CD4-positive, alpha-beta T cell treated with Interferon gamma for 1 hour (primary cell): Measurements from ENCODE around the gene GIMAP2.
"Not testable (repeated sequence)": the region's sequence is repeated elsewhere in the genome, so short reads cannot be mapped to it uniquely, and the experiment has no call there.

Experiments used
- DNase-seq: peaks from one replicate; pipeline ENCODE4 v3.0.0-alpha.2; 2020

Gene GIMAP2

GRCh38 chr7:150685219-150686029 is at the start of gene GIMAP2:
Gene GIMAP2, plus strand, starts transcription at chr7:150685706. Its CDS starts 1,354 bp downstream, at chr7:150687060.
- peak; percentile 17 for DNase-seq

GRCh38 chr7:150641854-150642253 is 43.7 kb upstream of the GIMAP2 start:
- DNase-seq = no peak

DNA sequence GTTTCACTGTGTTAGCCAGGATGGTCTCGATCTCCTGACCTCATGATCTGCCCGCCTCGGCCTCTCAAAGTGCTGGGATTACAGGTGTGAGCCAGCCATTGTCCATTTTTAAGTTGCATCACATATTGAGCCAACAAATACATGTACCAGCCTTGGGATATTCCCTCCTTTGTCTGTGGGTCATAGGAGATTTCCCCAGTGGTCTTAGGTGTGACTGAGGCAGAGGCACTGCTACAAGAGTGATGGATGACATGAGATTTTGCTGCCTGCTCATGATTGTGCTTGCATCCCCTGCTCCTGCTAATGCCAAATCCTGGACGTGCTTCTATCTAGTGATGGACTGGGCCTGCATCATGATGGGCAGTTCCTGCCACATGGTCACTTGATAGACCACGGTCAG is 42.6 kb upstream of the GIMAP2 start:
- DNase-seq = no peak

DNA sequence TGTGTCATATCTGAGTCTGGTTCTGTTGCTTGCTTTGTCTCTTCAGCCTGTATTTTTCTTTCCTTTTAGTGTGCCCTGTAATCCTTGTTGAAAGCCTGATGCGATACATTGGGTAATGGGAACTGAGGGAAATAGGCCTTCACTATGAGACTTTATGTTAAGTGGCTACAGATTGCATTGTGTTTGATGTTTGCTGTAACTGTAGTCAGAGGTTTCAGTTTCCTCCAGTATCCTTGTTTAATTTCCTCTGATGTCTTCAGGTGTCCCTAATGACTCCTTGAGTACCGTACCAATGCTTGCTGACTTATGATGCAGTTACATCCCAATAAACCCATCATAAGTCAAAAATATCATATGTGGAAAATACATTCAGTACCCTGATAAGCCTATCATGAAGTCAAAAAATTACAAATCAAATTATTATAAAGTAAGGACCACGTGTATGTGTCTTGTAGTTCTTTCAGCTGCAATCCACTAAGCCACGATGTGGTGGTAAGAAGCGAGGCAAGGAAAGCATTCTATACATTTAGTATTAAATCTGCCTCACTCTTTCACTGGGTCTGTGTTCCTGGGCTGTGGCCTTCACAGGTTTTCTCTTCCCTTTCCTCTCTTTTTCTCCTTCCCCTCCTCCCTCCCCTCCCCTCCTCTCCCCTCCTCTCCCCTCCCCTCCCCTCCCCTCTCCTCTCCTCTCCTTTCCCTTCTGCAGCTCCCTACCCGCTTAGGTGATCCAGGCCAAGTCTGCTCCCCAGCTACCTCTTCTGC is 40.1 kb upstream of the GIMAP2 start:
- no peak for DNase-seq

DNA sequence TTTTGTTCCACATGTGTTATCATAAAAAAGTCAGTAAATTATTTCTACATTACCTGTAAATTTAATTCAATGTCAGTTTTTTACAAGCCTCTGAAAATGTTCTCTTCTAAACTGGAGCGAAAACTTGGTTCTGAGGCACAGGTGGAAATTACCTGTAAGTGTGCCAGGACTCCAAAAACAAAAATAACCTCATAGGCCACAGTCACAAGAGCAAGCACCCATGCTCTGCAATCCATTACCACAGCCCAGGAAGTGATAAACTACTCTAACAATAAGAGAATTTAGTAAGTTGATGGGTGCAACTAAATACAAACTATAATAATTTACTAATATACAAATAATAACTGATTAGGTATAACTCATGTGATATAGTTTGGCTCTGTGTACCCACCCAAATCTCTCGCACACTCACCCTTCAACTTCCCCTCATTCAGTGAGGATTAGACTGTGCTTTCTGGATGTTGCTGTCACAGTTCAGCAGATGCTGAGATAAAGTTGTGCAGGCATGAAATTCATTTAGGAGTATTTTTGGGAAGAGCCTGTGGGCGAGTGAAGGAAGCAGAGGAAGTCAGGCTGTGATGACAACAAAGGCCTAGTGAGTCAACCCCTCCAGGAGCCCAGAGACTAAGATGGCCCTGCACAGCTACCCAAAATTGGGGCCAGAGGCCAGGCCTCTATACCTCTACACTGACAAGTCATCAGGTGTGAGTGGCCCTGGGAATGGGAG is 37.0 kb upstream of the GIMAP2 start:
- DNase-seq = no peak

- no peak for DNase-seq
Measured at GRCh38 chr7:150649080-150649385, 36.5 kb upstream of the GIMAP2 start.

- no peak for DNase-seq
Measured at GRCh38 chr7:150654692-150655091, 30.8 kb upstream of the GIMAP2 start.

DNA sequence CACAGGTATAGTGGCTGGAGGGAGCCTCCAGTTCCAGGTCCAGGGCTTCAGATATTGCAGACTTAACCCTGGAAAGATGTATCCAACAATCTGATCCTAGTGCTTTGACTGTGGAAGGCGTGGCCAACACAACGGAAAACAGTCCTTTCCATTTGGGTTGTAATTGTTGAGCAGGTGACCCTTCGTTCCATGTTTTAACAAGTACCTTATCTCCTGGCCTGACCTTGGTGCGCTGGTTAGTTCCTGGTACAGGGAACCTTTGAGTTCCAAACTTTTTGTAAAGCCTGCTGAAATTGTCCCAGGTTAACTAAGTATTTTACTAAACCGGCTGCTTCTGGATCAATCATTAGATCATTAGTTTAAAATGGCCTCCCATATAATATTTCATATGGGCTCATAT is 29.5 kb upstream of the GIMAP2 start:
- no peak for DNase-seq

DNA sequence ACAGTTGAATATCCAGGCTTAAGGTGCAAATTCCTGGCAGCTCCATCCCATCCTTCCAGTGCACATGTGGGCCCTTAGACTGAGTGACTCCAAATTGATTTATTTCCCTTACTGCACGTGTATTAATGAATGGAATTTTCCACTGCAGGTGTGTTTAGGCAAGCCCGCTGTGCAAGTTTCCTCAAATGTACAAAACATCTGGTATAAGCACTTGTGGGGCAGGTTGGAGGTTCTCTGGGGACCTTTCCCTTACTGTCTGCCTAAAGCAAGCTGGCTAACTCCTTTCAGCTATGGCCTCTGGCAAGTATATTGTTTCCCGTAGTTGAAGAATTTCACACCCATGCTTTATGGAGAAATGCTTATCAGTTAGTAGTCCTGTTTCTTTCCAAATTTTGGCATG is 28.0 kb upstream of the GIMAP2 start:
- DNase-seq = no peak

DNA sequence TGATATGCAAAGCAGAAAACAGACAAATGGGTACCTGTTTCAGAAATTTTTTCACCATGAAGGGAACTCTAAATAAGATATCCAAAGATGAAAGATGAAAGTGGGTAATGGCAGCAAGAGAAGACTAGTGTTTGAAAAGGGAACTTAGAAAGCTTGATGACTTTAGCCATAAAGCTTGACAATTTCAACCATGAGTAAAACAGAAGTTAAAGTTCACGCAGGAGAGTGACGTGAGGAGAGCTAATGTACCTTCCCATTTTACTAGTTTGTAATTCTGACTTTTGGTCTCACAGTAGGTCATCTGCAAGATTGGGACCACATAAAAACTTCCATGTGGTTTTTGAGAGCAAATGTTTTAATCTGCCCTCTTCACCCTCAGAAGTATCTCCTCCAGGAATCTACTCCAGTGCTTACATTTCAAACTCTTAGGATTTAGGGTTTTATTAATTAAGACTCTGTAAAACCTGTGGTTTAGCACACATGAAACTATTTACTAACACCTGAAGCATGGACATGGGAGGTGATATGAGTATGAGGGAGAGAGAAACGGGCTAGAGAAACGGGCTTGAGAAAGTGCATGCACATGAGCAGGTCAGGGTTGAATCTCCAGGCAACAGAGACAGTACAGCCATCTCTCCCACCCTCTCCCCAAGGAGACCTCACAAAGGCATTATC is 24.4 kb upstream of the GIMAP2 start:
- DNase-seq = no peak

DNA sequence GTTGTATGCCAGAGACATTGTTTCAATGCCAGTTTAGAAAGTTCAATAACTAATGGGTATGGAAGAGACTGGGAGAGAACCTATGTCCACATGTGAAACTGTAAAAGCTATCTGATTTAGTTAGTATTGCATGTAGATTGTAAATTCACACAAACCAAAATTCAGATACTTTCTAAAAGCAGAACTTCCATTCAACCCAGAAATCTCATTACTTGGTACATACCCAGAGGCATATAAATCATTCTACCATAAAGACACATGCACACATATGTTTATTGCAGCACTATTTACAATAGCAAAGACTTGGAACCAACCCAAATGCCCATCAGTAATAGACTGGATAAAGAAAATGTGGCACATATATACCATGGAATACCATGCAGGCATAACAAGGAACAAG is 22.7 kb upstream of the GIMAP2 start:
- not testable (repeated sequence) for DNase-seq

DNA sequence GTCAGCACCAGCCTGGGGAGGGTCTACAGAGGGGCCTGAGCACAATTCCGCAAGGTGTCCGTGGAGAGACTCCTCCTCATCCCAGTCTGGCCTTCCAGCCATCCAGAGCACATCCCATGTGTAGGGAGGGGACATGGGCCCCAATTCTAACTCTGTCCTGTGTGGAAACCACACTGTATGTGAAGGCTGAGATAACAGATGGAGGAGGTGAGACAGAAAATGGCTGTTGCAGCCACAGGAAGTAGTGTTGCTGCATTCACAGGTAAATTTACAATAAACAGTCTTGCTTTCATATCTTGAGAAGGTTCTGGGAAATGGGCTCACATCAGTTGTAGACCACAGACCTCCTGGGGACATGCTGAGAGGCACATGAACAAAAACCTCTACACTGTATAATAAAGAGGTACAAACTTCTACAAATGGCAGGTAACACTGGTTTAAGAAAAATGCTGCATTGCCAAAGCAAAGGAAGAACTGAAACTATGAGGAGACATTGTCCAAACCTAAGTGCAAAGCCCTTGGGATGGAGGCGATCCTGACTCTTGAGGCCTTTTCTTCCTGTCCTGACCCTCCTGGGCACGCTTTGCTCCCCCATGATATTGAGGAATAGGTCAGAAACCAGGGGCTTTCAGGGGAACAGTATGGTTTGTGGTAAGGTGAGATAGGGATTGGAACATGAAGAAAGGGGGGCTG is 21.6 kb upstream of the GIMAP2 start:
- DNase-seq = peak; percentile 20

DNA sequence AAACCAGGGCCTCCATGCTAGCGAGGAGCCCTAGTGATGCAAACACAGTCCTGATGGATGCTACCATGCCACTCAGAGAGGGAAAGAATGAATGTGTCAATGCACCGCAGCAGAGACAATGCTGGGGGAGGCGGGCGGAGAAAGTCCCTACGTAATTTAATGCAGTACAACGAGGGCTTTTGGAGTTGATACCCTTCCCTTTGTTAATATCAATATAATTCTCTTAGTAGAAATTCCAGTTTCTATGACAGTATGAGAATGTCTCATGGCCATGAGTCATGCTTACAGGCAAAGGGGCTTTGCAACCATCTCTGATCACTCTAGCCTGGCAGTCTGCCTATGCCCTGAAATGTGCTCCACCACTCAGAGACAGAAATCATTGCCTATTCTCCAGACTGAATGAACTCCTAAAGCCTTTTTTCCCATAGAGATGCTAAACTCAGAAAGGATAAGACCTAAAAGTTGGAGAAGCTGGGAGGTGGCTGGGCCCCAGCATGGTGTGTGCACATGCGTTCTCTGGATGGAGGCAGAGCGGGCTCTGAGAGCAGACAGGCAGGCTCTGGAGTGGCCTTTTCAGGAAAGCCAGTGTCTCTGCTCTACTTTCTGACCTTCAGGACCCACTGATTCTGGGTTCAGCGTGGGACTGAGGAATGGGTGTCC is 20.3 kb upstream of the GIMAP2 start:
- no peak for DNase-seq

GRCh38 chr7:150665896-150666295 is 19.6 kb upstream of the GIMAP2 start:
- DNase-seq = peak; percentile 7

DNA sequence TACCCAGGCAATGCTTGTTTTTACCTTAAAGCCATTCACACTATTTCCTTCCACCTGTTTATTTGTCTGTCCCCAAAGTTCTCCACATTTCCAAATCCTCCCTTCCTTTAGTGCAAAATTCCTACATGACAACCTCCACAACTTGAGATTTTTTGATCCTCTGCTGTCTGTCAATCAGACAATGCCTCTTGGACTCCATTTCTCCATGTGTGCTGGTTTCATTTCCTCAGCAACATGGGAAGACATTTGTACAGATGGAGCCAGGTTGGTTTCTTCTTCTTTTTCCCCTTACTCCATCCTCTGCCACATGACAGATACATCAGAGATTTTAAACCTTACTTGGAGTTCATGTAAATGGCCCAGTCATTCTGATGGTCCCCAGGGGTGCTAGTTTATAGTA is 19.1 kb upstream of the GIMAP2 start:
- no peak for DNase-seq

- peak; percentile 45 for DNase-seq
Measured at GRCh38 chr7:150668472-150668911, 17.0 kb upstream of the GIMAP2 start.

- DNase-seq = no peak
Measured at GRCh38 chr7:150668977-150669376, 16.5 kb upstream of the GIMAP2 start.

- not testable (repeated sequence) for DNase-seq
Measured at GRCh38 chr7:150671798-150672585, 13.5 kb upstream of the GIMAP2 start.

- DNase-seq = no peak
Measured at GRCh38 chr7:150675714-150676113, 9.8 kb upstream of the GIMAP2 start.

DNA sequence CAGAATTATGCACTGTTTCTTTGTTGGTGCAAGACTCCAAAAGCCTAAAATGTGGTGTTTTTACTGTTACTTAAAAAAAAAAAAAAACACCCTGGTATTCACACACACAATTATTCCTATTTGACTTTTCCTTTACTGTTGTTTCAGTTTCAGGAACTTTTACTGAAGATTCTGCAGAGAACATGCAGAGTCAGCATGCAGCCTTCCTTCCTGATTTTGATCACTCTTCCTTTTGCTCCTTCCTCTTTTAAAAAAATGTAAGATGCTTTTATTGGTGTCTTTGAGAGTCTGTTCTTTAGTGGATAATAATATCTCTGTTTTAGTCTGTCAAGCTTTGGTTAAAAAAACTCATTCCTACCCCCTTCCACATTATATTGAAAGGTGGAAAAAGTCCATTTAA is 9.2 kb upstream of the GIMAP2 start:
- DNase-seq = not testable (repeated sequence)

- peak; percentile 31 for DNase-seq
Measured at GRCh38 chr7:150676854-150677253, 8.7 kb upstream of the GIMAP2 start.
